Panc1 (cell line): ENCODE results near the gene TSKU.

ENCODE experiments used
- POLR2AphosphoS5 ChIP-seq: IDR thresholded peaks from 2 replicates; pipeline ENCODE4 v1.6.1; 2012; ENCODE audit warnings: mild to moderate bottlenecking, low read depth, low read length, moderate library complexity
- REST ChIP-seq, 2 experiments: IDR thresholded peaks; 2 replicates each; pipeline ENCODE4 v1.6.1; 2011 to 2012; ENCODE audit warnings: low read depth in 2 of 2, control low read depth in 1 of 2, low read length in 1 of 2, mild to moderate bottlenecking in 1 of 2, moderate library complexity in 1 of 2; ENCODE audit not compliant: insufficient read depth in 1 of 2
- SIN3A ChIP-seq: IDR thresholded peaks from 2 replicates; pipeline ENCODE4 v1.6.1; 2012; ENCODE audit warnings: low read depth, mild to moderate bottlenecking, low read length, moderate library complexity, borderline replicate concordance; ENCODE audit not compliant: insufficient read depth
- TCF7L2 ChIP-seq: IDR thresholded peaks from 2 replicates; pipeline ENCODE4 v1.6.1; 2011; ENCODE audit warnings: mild to moderate bottlenecking, low read depth, low read length, inconsistent platforms
- TF ChIP-seq, protein P1 (sequence below): fragments of 450-650 bp; IDR thresholded peaks from 2 replicates; pipeline ENCODE4 v1.5.1; 2017; ENCODE audit warnings: mild to moderate bottlenecking

- TF ChIP-seq, protein P1, sequence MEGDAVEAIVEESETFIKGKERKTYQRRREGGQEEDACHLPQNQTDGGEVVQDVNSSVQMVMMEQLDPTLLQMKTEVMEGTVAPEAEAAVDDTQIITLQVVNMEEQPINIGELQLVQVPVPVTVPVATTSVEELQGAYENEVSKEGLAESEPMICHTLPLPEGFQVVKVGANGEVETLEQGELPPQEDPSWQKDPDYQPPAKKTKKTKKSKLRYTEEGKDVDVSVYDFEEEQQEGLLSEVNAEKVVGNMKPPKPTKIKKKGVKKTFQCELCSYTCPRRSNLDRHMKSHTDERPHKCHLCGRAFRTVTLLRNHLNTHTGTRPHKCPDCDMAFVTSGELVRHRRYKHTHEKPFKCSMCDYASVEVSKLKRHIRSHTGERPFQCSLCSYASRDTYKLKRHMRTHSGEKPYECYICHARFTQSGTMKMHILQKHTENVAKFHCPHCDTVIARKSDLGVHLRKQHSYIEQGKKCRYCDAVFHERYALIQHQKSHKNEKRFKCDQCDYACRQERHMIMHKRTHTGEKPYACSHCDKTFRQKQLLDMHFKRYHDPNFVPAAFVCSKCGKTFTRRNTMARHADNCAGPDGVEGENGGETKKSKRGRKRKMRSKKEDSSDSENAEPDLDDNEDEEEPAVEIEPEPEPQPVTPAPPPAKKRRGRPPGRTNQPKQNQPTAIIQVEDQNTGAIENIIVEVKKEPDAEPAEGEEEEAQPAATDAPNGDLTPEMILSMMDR = no peak
- TF ChIP-seq REST (IDR thresholded peaks at IDR 0.05; ENCODE audit: insufficient read depth in 1 of 2, low read depth in 2 of 2, low read length in 1 of 2) (no peak), POLR2AphosphoS5 (no peak), SIN3A (no peak), TCF7L2 (no peak)
Observed at GRCh38 chr11:76777305-76777704, 5.9 kb upstream of the TSKU start.
